NCI-H524 treated with DMSO at 0.1 percent for 48 hours (cell line): ENCODE measurements around the gene RTEL1.
"Not testable (repeated sequence)": the region's sequence is repeated elsewhere in the genome, so short reads cannot be mapped to it uniquely, and the experiment has no call there.

Source experiments
- DNase-seq: peaks from one replicate; lab custom pipeline; 2025; lab: John Stamatoyannopoulos, UW

The RTEL1 gene

DNA sequence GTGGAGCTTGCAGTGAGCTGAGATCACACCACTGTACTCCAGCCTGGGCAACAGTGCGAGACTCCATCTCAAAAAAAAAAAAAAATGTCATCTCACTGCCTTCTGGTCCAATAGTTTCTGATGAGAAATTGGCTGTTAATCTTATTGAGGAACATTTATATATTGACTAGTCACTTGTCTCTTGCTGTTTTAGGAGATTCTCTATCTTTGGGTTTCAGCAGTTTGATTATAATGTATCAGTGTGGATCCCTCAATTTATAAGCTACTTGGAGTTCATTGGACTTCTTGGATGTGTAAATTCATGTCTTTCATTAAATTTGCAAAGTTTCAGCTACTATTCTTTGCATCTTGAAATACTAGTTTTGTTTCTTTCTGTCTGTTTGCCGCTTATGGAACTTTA lies 60.9 kb downstream of the RTEL1 start:
- no peak for DNase-seq

DNA sequence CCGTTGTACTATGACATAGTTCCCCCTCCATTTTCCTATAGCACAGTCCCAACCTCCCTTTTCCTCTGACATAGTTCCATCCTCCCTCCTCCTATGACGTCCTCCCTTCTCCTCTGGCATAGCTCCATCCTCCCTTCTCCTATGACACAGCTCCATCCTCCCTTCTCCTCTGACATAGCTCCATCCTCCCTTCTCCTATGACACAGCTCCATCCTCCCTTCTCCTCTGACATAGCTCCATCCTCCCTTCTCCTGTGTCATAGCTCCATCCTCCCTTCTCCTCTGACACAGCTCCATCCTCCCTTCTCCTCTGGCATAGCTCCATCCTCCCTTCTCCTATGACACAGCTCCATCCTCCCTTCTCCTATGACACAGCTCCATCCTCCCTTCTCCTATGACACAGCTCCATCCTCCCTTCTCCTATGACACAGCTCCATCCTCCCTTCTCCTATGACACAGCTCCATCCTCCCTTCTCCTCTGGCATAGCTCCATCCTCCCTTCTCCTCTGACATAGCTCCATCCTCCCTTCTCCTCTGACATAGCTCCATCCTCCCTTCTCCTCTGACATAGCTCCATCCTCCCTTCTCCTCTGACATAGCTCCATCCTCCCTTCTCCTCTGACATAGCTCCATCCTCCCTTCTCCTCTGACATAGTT lies 65.0 kb downstream of the RTEL1 start:
- DNase-seq: not testable (repeated sequence)

DNA sequence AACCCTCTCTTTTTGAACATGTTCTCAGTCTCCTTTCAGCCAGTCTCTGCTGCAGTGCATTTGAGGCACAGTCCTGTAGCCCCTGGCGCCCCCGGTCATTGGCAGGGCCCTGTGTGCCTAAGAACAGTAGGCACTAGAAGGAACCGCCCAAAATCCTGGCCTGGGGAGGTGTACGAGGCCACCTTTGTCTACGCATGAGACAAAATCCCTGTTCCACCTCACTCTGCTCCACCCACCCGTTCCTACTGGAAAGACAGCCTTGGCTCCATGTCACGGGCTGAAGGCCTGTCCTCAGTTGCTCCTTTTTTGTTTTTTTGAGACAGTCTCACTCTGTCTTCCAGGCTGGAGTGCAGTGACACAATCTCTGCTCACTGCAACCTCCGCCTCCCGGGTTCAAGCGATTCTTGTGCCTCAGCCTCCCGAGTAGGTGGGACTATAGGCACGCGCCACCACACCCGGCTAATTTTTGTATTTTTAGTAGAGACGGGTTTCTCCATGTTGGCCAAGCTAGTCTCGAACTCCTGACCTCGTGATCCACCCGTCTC lies 72.1 kb downstream of the RTEL1 start:
- DNase-seq: not testable (repeated sequence)

DNA sequence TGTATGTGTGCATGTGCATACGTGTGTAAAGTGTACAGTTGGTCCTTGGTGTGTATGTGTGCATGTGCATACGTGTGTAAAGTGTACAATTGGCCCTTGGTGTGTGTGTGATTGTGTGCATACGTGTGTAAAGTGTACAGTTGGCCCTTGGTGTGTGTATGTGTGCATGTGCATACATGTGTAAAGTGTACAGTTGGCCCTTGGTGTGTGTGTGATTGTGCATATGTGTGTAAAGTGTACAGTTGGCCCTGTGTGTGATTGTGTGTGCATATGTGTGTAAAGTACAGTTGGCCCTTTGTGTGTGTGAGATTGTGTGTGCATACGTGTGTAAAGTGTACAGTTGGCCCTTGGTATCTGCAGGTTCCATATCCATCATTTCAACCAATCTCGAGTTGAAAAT lies 73.3 kb downstream of the RTEL1 start:
- DNase-seq: no peak

DNA sequence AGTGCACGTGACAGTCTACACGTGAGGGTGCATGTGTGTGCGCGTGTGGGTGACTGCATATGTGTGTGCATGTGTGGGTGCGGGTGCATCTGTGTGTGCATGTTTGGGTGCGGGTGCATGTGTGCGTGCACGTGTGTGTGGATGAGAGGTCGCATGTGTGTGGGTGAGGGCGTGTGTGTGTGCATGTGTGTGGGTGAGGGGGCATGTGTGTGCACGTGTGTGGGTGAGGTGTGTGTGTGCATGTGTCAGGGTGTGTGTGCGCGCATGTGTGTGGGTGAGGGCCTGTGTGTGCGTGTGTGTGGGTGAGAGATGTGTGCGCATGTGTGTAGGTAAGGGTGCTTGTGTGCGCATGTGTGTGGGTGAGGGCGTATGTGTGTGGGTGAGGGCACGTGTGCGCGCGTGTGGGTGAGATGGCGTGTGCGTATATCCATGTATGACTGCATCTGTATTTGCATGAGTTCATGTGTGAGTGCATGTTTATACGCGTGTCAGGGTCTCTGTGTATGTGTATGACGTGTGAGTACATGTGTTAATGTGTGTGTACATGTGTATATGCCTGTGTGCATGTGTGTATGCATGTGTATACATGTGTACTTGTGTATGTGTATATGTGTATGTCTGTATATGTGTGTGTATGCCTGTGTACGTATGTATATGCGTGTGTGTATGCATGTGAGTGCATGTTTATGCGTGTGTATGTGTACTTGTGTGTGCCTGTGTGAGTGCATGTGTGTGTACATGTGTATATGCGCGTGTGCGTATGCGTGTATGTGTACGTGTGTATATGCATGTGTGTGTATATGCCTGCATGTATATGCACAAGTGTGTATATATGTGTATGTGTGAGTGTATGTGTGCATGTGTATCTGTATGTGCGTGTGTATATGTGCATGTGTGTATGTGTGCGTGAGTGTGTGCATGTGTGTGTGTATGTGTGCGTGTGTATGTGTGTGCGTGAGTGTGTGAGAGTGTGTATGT lies 74.3 kb downstream of the RTEL1 start:
- DNase-seq: no peak

DNA sequence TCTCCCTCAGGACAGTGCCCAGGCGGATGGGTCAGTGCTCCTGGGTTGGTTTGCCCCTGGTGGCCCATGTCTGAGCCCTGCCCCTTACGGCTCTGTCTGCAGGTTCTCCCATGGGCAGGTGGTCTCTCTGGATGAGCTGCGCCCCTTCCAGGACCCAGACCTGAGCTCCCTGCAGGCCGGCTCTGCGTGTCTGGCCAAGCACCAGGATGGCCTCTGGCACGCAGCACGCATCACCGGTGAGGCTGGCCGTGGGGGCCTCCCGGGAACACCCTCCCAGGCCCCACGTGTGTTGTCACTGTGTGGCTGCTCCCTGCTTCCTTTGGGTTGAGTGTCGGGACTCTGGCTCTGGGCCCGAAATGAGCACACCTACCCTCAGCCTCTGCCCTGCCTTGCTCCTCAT lies 75.0 kb downstream of the RTEL1 start:
- DNase-seq: no peak

DNA sequence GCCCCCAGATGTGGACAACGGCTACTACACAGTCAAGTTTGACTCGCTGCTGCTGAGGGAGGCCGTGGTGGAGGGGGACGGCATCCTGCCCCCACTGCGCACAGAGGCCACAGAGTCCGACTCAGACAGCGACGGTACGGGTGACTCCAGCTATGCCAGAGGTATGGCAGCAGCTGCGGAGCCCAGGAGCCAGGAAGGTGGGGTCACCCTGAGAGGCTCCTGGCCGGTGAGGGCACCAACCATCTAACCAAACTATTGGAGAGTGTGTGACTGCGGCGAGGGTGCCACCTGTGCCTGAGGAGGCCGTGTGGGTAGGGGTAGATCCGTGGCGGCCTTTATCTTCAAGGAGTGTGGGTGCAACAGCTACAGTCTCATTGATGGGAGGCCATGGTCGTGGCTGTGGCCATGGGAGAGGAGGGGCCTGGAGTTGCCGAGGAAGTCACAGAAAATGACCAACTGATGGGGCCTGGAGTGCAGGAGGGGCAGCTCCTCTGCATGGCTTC lies 75.5 kb downstream of the RTEL1 start:
- no peak for DNase-seq

DNA sequence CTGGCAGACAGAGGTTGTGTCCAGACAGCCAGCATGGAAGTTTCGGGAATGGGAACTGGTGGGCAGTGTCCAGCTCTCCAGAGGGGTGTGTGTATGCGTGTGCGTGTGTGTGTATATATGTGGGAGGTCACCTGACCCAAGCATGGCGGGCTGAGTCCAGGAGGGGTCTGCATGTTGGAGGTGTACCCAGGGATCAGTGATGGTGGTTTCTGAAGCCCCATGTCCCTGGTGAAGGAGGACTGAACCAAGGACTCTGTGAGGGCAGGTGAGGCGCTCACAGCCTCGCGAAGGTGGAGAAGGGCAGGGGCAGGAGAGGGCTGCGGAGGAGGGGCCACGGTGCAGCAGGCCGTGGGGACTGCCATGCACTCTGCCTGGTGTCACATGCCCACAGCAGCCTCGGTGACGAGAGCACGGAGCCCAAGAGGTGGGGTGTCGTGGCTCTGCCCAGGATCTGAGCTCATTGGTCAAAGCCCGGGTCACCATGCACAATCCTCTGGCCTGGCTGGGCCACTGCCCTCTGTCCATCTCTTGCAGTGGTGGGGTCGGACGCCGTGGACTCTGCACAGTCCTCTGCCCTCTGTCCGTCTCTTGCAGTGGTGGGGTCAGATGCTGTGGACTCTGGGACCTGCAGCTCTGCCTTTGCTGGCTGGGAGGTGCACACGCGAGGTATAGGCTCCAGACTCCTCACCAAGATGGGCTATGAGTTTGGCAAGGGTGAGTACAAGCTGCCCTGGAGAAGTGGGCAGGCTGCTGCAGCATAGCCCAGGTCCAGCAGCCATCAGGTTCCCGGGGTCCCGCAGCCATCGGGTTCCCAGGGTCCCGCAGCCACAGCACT lies 76.2 kb downstream of the RTEL1 start:
- no peak for DNase-seq

DNA sequence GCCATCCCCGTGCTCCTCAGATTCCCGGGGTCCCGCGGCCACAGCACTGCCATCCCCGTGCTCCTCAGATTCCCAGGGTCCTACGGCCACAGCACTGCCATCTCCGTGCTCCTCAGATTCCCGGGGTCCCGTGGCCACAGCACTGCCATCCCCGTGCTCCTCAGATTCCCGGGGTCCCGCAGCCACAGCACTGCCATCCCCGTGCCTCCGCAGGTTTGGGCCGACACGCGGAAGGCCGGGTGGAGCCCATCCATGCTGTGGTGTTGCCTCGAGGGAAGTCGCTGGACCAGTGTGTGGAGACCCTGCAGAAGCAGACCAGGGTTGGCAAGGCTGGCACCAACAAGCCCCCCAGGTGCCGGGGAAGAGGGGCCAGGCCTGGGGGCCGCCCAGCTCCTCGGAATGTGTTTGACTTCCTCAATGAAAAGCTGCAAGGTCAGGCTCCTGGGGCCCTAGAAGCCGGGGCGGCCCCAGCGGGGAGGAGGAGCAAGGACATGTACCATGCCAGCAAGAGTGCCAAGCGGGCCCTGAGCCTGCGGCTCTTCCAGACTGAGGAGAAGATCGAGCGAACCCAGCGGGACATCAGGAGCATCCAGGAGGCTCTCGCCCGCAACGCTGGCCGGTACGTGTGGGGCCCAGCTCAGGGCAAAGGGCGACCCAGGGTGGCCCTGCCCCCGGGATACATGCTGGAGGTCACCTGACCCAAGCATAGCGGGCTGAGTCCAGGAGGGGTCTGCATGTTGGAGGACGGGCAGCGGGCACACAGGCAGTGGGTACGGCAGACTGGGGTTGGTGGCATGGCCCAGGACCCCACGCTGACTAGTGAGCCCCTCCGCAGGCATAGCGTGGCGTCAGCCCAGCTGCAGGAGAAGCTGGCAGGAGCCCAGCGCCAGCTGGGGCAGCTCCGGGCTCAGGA lies 77.1 kb downstream of the RTEL1 start:
- DNase-seq: no peak

DNA sequence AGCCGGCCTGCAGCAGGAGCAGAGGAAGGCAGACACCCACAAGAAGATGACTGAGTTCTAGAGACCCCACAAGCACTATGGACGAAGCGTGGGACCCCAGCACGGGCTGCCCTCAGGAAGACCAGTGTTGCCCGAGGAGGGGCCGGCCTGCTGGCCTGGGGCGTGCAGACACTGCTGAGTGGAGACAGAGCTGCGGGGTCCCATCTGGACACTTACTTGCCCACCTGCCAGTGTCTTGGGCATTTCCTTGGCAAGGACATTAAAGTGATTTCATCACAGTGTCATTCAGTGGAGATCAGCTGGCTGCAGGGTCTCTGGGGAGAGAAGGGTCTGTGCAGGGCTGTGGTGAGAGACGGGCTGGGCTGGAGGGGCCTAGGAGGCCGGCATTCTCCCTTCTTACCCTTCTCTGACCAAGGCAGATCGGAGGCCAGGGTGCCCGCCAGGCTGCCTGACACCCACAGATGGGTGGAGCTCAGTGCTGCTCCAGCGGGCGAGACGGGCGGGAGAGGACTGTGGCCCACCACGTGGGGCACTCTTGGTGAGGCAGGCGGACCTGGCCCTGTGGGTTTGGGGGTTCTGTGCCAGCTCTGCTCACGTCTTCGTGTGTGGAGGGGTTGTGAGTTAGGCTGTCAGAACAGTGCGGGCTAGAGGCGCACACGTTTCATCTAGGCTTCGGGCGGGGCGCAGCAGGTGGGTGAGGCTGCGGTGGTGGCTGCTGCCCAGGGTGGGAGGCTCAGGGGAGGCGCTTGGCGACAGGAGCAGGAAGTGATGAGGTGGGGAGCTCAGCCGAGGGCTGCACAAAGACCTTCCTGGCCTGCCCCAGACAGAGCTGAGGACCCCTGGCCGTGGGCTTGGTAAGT lies 78.0 kb downstream of the RTEL1 start, which contains the start of gene LIME1:
LIME1 (plus strand) TSS at position 806 of the 860 bp plus-strand sequence. CDS start 886 bp downstream, outside the sequence.
- DNase-seq: no peak

DNA sequence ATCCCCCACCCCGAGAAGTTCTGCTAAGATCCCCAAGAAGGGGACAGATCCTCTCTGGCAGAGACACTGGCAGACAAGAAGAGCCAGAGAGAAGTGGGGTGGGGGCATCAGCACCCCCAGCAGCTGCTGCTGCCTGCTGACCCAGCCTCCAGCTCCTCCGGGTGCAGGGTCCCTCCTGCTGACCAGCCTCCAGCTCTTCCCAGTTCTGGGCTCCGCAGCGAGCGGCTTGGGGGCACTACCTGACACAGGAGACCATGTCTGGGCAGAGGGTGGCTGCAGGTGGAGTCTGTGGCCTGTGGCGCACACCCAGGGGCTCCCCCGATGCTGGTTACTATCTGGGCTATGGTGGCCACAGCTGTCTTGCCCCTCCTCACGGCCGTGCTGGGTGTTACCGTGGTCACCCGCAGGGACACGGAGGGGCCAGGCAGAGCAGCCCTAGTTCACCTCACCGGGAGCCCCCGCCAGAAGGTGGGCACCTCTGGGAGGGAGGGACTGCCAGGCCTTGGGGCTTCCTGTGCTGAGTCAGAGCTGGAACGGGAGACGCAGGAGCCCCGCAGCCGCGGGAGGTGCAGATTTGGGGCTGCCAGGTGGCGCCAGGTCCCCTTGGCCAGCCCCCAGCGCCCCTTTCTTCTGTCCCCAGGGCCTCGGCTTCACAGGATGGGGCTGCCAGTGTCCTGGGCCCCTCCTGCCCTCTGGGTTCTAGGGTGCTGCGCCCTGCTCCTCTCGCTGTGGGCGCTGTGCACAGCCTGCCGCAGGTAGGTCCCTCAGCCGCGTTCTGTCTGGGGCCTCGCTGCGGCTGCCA lies 79.0 kb downstream of the RTEL1 start:
- DNase-seq: no peak

DNA sequence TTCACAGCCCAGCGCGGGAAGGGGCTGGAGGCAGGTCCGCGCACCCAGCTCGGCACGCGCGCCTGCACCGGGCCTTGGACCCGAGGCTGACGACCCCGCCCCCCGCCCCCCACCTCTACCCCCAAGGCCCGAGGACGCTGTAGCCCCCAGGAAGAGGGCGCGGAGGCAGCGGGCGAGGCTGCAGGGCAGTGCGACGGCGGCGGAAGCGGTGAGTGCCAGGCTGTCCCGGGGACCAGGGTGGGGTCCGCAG lies 79.5 kb downstream of the RTEL1 start:
- DNase-seq: no peak

DNA sequence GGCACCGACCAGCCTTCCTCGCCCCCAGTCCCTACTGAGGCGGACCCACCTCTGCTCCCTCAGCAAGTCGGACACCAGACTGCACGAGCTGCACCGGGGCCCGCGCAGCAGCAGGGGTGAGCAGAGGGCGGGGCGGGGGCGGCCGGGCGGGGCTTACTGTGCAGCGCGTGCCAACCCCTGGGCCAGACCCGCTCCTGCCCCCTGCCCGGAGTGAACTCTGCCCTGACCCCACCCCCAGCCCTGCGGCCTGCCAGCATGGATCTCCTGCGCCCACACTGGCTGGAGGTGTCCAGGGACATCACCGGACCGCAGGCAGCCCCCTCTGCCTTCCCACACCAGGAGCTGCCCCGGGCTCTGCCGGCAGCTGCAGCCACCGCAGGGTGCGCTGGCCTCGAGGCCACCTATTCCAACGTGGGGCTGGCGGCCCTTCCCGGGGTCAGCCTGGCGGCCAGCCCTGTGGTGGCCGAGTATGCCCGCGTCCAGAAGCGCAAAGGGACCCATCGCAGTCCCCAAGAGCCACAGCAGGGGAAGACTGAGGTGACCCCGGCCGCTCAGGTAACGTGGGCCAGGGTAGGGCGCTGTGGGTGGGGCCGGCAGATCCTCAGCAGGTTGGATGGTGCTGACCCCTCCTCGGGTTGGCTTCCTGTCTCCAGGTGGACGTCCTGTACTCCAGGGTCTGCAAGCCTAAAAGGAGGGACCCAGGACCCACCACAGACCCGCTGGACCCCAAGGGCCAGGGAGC lies 80.0 kb downstream of the RTEL1 start:
- DNase-seq: no peak

DNA sequence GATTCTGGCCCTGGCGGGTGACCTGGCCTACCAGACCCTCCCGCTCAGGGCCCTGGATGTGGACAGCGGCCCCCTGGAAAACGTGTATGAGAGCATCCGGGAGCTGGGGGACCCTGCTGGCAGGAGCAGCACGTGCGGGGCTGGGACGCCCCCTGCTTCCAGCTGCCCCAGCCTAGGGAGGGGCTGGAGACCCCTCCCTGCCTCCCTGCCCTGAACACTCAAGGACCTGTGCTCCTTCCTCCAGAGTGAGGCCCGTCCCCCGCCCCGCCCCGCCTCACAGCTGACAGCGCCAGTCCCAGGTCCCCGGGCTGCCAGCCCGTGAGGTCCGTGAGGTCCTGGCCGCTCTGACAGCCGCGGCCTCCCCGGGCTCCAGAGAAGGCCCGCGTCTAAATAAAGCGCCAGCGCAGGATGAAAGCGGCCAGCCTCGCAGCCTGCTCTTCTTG lies 80.6 kb downstream of the RTEL1 start:
- DNase-seq: no peak

DNA sequence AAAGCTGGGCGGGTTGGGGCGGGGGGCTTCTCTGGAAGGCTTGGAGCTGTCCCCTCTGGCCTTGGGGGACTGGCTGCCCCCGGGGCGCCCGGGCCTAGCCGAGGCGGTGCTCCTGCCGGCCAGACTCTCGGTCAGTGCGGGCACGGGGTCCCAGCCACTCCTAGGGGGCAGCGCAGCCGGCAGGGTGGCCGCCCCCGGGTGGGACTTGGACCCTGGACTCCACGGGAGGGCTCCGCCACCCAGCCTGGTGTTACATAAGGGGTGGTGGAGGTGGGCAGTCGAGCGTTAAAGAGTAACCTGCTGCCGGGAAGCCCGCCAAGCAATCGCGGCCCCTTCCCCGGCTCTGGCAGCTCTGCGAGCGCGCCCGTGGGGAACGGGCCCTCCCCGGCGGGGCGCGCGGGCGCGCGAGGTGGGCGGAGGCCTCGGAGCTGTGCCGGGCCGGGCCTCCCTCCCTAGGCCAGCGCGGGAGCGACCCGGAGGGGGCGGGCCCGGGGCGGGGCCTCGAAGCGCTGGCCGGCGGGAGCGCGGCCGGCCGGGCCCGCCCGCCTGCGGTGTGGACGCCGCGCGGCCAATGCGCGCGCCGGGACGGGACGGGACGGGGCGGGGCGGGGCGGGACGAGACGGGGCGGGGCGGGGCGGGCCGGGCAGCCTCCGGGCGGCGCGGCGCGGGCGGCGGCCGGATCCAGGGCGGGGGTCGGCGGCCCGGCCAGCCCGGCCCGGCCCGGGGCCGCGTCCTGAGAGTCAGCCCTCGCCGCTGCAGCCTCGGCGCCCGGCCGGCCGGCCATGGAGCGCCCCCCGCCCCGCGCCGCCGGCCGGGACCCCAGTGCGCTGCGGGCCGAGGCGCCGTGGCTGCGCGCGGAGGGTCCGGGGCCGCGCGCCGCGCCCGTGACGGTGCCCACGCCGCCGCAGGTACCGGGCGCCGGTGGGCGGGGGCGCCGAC lies 81.3 kb downstream of the RTEL1 start, which contains the start of gene SLC2A4RG:
SLC2A4RG (plus strand) TSS at position 647 of the 940 bp plus-strand sequence; CDS start at position 784, 137 bp downstream.
- DNase-seq: no peak

DNA sequence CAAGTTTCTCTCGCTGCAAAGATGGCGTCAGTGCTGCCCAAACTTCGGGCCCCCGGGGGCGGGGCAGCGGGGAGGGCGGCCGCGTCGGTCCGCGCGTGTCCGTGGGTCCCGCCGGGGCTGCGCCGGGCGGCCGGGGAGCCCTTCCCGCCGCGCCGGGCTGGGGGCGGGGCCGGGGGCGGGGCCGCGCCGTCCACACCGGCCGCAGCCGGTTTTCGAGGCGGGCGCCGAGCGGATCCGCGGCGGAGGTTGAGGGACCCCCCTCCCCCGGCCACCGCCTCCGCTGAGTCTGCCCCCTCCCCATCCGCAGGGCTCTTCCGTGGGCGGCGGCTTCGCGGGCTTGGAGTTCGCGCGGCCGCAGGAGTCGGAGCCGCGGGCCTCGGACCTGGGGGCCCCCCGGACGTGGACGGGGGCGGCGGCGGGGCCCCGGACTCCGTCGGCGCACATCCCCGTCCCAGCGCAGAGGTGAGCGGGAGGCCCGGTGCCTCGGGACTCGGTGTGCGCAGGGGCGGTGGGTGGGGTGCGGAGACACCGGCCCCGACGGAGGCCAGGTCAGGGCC lies 82.0 kb downstream of the RTEL1 start:
- DNase-seq: no peak
